ENCODE data around the gene ANKRD13B. TPM values are rescaled to one million over a fixed set of nuclear protein-coding genes. Genes with fewer than 3 reads are reported as not detected.

The ANKRD13B gene
- total RNA-seq, 1 experiment from 2014 or later = 10.4 TPM

DNA sequence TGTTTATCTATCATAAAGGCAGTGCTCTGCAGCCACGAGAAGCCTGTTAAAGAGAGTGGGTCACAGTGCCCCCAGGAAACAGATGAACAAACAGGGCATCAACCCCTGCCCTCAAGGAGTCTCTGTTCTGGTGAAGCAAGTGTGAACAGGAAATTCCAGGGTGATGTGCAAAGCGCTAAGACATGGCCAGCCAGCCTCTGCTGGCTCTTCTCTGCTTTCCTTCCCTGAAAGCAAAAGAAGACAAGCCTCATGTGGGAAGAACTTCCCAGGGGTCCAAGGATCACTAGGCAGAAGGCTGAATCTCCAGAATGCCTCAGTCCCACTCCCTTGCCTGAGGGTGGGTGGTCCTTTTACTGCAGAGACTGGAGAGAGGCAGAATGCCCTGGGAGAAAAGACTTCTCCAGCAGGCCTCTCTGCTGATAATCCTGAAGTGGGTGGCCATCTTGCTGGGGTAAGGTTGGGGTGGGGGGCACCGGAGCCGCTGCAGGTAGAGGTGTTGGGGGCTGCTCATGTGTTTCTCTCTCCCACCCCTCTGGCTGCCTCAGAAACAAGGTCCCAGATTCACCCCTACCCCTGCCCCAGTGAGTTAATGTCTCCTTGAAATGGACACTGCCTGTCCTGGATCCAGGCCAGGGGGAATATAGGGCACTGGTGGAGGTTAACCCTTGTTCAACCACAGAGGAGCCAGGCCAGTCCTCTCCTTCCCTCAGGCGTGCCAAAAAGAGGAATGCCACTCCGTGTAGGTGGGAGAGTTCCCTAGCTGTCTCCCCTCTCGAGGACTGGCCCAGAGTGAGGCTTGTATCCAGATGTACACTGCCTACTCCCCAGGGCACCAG lies 2.4 kb downstream of the ANKRD13B start:
- H3K27me3 ChIP-seq (replicated peaks; ENCODE audit: control insufficient read depth, insufficient read depth, low read length) = no peaks in the 10 kb centered on the region
- intact Hi-C loops (cut with micrococcal nuclease; ENCODE audit: unreplicated experiment) = loop anchor here (10.0 kb wide), 1 partner anchor 61 kb away; no protein-coding TSS in a partner anchor
- Mint-ChIP-seq H3K27me3 (ENCODE audit: insufficient read depth, unreplicated experiment) (no peaks in the 10 kb centered on the region), H3K27ac (ENCODE audit: unreplicated experiment) (no peak overlapping the region), H3K36me3 (ENCODE audit: insufficient read depth, unreplicated experiment) (peaks cover 8% of the 10 kb centered on the region), H3K9me3 (ENCODE audit: unreplicated experiment) (no peaks in the 10 kb centered on the region), H3K4me3 (ENCODE audit: unreplicated experiment) (no peak overlapping the region), H3K4me1 (ENCODE audit: low read depth, unreplicated experiment) (no peaks in the 10 kb centered on the region)
- ChIA-PET CTCF (interaction anchor here (0.6 to 5.0 kb wide), 3 partner anchors 22 to 352 kb away, joined by 6 to 69 read pairs (median 9); no protein-coding TSS in a partner anchor), POLR2A (no interaction called here)
- H3K9me3 ChIP-seq = no peaks in the 10 kb centered on the region
- no peaks in the 10 kb centered on the region for H3K36me3 ChIP-seq (ENCODE audit: control insufficient read depth, insufficient read depth, low read length)
- H3K4me1 ChIP-seq = peaks cover 25% of the 10 kb centered on the region
- H3K4me3 ChIP-seq (ENCODE audit: low read depth, low read length) = no peak overlapping the region
- no TSS peak for BruUV-seq (replicated peaks)
- TF ChIP-seq, protein P1, sequence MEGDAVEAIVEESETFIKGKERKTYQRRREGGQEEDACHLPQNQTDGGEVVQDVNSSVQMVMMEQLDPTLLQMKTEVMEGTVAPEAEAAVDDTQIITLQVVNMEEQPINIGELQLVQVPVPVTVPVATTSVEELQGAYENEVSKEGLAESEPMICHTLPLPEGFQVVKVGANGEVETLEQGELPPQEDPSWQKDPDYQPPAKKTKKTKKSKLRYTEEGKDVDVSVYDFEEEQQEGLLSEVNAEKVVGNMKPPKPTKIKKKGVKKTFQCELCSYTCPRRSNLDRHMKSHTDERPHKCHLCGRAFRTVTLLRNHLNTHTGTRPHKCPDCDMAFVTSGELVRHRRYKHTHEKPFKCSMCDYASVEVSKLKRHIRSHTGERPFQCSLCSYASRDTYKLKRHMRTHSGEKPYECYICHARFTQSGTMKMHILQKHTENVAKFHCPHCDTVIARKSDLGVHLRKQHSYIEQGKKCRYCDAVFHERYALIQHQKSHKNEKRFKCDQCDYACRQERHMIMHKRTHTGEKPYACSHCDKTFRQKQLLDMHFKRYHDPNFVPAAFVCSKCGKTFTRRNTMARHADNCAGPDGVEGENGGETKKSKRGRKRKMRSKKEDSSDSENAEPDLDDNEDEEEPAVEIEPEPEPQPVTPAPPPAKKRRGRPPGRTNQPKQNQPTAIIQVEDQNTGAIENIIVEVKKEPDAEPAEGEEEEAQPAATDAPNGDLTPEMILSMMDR (IDR thresholded peaks at IDR 0.05; ENCODE audit: insufficient read depth in 1 of 2, low read depth in 1 of 2, low read length in 1 of 2, severe bottlenecking in 1 of 2, unreplicated experiment in 1 of 2) = no peak
- no peak for DNase-seq

DNA sequence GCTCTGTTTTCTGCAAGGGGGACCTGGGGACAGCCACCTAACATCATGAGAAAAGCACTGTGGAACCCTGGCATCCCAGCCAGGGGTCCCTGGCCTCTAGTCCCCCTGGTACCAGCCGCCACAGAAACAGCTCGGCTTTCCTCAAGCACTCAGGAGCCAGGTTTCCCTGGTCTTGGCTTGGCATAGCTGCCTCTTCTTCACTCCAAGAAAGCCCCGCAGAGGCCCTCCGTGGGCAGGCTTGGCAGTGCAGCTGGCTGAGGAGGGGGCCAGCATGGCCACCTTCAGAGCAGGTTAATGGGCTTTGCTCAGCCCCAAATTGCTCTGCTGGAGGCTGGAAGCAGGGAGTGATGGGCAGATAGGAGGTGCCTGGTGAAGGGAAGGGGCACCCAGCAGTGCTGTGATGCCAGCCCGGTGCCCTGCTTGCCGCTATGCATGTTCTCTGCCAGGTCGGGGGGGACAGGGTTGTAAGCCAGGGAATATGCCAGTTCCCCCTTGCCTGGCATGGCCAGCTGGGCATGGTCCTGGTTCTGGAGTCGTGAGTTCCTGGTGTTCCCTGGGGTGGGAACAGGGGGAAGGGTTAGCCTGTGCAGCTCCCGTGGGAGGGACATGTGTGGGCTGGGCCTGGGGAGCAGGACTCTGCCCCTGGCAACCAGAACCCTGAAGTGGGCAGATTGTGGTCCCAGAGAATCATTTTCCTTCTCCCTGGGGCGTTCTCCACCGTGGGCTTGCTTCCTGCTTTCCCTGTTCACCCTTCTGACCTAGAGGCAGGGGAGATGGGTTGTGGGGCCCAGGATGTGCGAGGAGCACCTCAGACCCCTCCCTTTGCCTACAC lies 3.2 kb downstream of the ANKRD13B start:
- ChIA-PET CTCF (interaction anchor here (0.6 to 1.7 kb wide), 2 partner anchors 21 to 353 kb away, joined by 6 to 9 read pairs; no protein-coding TSS in a partner anchor), POLR2A (interaction anchor here (0.5 kb wide), 1 partner anchor 88 kb away, joined by 9 read pairs; no protein-coding TSS in a partner anchor)
- Mint-ChIP-seq H3K4me1 (ENCODE audit: low read depth, unreplicated experiment) (no peaks in the 10 kb centered on the region), H3K36me3 (ENCODE audit: insufficient read depth, unreplicated experiment) (peaks cover 6% of the 10 kb centered on the region), H3K27ac (ENCODE audit: unreplicated experiment) (no peak overlapping the region), H3K4me3 (ENCODE audit: unreplicated experiment) (no peak overlapping the region), H3K27me3 (ENCODE audit: insufficient read depth, unreplicated experiment) (no peaks in the 10 kb centered on the region), H3K9me3 (ENCODE audit: unreplicated experiment) (no peaks in the 10 kb centered on the region)
- Histone ChIP-seq H3K36me3 (ENCODE audit: control insufficient read depth, insufficient read depth, low read length) (no peaks in the 10 kb centered on the region), H3K4me3 (ENCODE audit: low read depth, low read length) (no peak overlapping the region), H3K9me3 (no peaks in the 10 kb centered on the region), H3K27me3 (replicated peaks; ENCODE audit: control insufficient read depth, insufficient read depth, low read length) (no peaks in the 10 kb centered on the region), H3K4me1 (peaks cover 22% of the 10 kb centered on the region)
- intact Hi-C loops (cut with micrococcal nuclease; ENCODE audit: unreplicated experiment) = loop anchor here (10.0 kb wide), 1 partner anchor 61 kb away; no protein-coding TSS in a partner anchor
- DNase-seq = no peak
- no TSS peak for BruUV-seq (replicated peaks)
- TF ChIP-seq, protein P1 (IDR thresholded peaks at IDR 0.05; ENCODE audit: insufficient read depth in 1 of 2, low read depth in 1 of 2, low read length in 1 of 2, severe bottlenecking in 1 of 2, unreplicated experiment in 1 of 2) = no peak

DNA sequence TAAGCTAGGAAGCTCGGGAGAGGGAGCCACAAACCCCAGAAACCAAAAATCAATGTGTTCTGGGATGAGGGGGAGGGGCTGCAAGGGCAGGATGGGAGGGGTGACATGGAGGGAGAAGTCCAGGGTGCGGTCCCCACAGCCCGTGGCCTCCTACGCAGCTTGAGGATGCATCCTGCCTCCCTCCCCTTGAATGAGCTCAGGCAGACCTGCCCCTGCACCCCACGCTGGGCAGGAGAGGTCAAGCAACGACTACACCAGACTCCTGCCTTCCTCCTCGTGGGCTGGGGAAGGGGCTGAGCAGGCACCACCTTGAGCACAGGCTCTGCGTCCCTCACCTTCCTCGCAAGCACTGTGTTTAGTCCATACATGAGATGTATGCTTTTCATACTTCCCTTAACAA lies 3.9 kb downstream of the ANKRD13B start:
- Mint-ChIP-seq H3K4me3 (ENCODE audit: unreplicated experiment) (no peak overlapping the region), H3K4me1 (ENCODE audit: low read depth, unreplicated experiment) (no peaks in the 10 kb centered on the region)
- intact Hi-C loops (cut with micrococcal nuclease; ENCODE audit: unreplicated experiment) = loop anchor here (10.0 kb wide), 1 partner anchor 62 kb away; no protein-coding TSS in a partner anchor

More for the DNA sequence above, 3.9 kb downstream of the ANKRD13B start:
- H3K27me3 ChIP-seq (replicated peaks; ENCODE audit: control insufficient read depth, insufficient read depth, low read length) = no peaks in the 10 kb centered on the region
- H3K36me3 ChIP-seq (ENCODE audit: control insufficient read depth, insufficient read depth, low read length) = no peaks in the 10 kb centered on the region
- H3K9me3 ChIP-seq = no peaks in the 10 kb centered on the region
- H3K4me1 ChIP-seq = peaks cover 22% of the 10 kb centered on the region
- Mint-ChIP-seq H3K9me3 (ENCODE audit: unreplicated experiment) (no peaks in the 10 kb centered on the region), H3K27me3 (ENCODE audit: insufficient read depth, unreplicated experiment) (no peaks in the 10 kb centered on the region), H3K36me3 (ENCODE audit: insufficient read depth, unreplicated experiment) (no peaks in the 10 kb centered on the region), H3K27ac (ENCODE audit: unreplicated experiment) (no peak overlapping the region)
- ChIA-PET POLR2A (no interaction called here), CTCF (interaction anchor here (0.7 to 1.7 kb wide), 2 partner anchors 21 to 227 kb away, joined by 3 to 9 read pairs; no protein-coding TSS in a partner anchor)
- TF ChIP-seq, protein P1 (IDR thresholded peaks at IDR 0.05; ENCODE audit: insufficient read depth in 1 of 2, low read depth in 1 of 2, low read length in 1 of 2, severe bottlenecking in 1 of 2, unreplicated experiment in 1 of 2) = no peak
- no peak for DNase-seq
- H3K4me3 ChIP-seq (ENCODE audit: low read depth, low read length) = no peak overlapping the region
- BruUV-seq (replicated peaks) = no TSS peak

All from Caco-2 (cell line).